Pancreas (tissue), 10 donors: ENCODE data around the gene CXXC1. TPM values are rescaled to one million over a fixed set of nuclear protein-coding genes. Genes with fewer than 3 reads are reported as not detected.

ENCODE experiments used
- ATAC-seq, 4 donors: fragments of 200-7000 bp; cut with Tn5 transposase; one replicate each; pipeline versions ENCODE4 v1.8.0 to v1.9.1; 2020; ENCODE audit warnings: mild to moderate bottlenecking in 4 of 4, moderate library complexity in 4 of 4
- DNase-seq, 6 donors: peaks; one replicate each; pipeline ENCODE4 v3.0.0-alpha.2; 2020
- FAIRE-seq: peaks from 2 replicates; lab custom pipeline; 2012; peaks lifted over from hg19 to GRCh38; lab: Jason Lieb, UNC
- H3K27ac ChIP-seq, 4 donors: fragments of 200-600 bp; sonication (generic); 1 replicate in 3 of 4; 2 replicates in 1 of 4; pipeline versions ENCODE4 v1.5.0 to v1.8.0; 2020
- H3K27me3 ChIP-seq, 4 donors: fragments of 200-600 bp; one replicate each; pipeline ENCODE4 v1.8.0; 2021
- H3K36me3 ChIP-seq, 3 donors: fragments of 200-600 bp; sonication (generic) in 1 of 3; one replicate each; pipeline versions ENCODE4 v1.5.0 to v1.8.0; 2020 to 2021
- H3K4me1 ChIP-seq, 3 donors: fragments of 200-600 bp; one replicate each; pipeline ENCODE4 v1.8.0; 2021
- H3K4me3 ChIP-seq, 4 donors: fragments of 200-600 bp; sonication (generic) in 2 of 4; one replicate each; pipeline versions ENCODE4 v1.5.0 to v1.8.0; 2020 to 2021
- H3K9me3 ChIP-seq, 4 donors: fragments of 200-600 bp; one replicate each; pipeline ENCODE4 v1.8.0; 2021
- CTCF ChIP-seq, 4 donors: fragments of 200-600 bp; sonication (generic) in 3 of 4; IDR thresholded peaks; one replicate each; pipeline versions ENCODE4 v1.5.0 to v1.8.0; 2021; ENCODE audit warnings: antibody characterized with exemption in 4 of 4
- WGBS, 2 donors: extraction: QIAGEN DNeasy Blood & Tissue Kit; methylation state at CpG; one replicate each; pipeline ENCODE4 v1.1.7; 2013; 5-methylcytosine and 5-hydroxymethylcytosine counted together
- intact Hi-C, 3 donors: fragments of 100-400 bp; cut with DNase I; formaldehyde crosslinking; loops; one replicate each; pipeline versions ENCODE4 v1.11.1 to v1.14.2; 2022
- polyA plus RNA-seq, 2 donors: library from polyadenylated mRNA; stranded (reverse); fragments of 200-250 nt; gene quantifications; one replicate each; pipeline ENCODE4 v1.2.3, GENCODE V29; 2013
- total RNA-seq, 6 donors: library from RNA; stranded (reverse); fragmentation: NEBNext Ultra II Directional in 4 of 6; extraction: Animal tissue kit (Norgen Biotek cat#: 25700) in 4 of 6; gene quantifications; one replicate each; pipeline versions ENCODE4 v1.2.1 to v1.2.4, GENCODE V29; 2021 to 2023
- donor health status: healthy with polysubstance abuse.
- donor health status: DM: no; HTN: no; CAD: no; lungs with moderate emphysema.
- donor health status: DM: no; HTN: no; CAD: no.
- donor health status: control.
- donor health status: control.
- donor health status: Bipolar disorder and iron deficiency.
- donor health status: DM: yes; HTN: yes; CAD: no.
- donor health status: DM: no; HTN: no; CAD: no.
- donor health status: DM: no; HTN: no; CAD: no.
- donor health status: DM: yes; HTN: yes; CAD: no.

The CXXC1 gene
- total and polyA plus RNA-seq, 8 donors: 39.6 to 245 (median 62.1) TPM

GRCh38 chr18:50274044-50274442 is 13.4 kb downstream of the CXXC1 start:
- FAIRE-seq: no peak
- no peak for DNase-seq

GRCh38 chr18:50273203-50274043 is 14.1 kb downstream of the CXXC1 start:
- H3K9me3 ChIP-seq: no peaks in the 10 kb centered on the region
- TF ChIP-seq CTCF (IDR thresholded peaks at IDR 0.05): no peak
- WGBS, 2 donors: 88 to 93% methylated on average over 23 of the region's 23 CpGs
- H3K4me1 ChIP-seq: no peaks in the 10 kb centered on the region
- no peaks in the 10 kb centered on the region for H3K27me3 ChIP-seq
- ATAC-seq: no peak
- no peak overlapping the region for H3K4me3 ChIP-seq
- no peak for DNase-seq
- no peak for FAIRE-seq
- H3K36me3 ChIP-seq: peaks cover 15 to 64% (median 48%) of the 10 kb centered on the region in 3 donors
- no peak overlapping the region for H3K27ac ChIP-seq
- intact Hi-C loops: no loop called here

More at GRCh38 chr18:50274044-50274442, 13.4 kb downstream of the CXXC1 start:
- whole genome bisulfite sequencing, 2 donors: 95 to 99% methylated on average over 17 of the region's 17 CpGs
- no peak for ATAC-seq
- intact Hi-C loops: no loop called here
- Histone ChIP-seq H3K4me3 (no peak overlapping the region), H3K4me1 (peaks cover 0 to 3% (median 0%) of the 10 kb centered on the region in 3 donors), H3K27ac (no peak overlapping the region), H3K36me3 (peaks cover 15 to 62% (median 48%) of the 10 kb centered on the region in 3 donors), H3K27me3 (no peaks in the 10 kb centered on the region), H3K9me3 (no peaks in the 10 kb centered on the region)
- TF ChIP-seq CTCF (IDR thresholded peaks at IDR 0.05): no peak

GRCh38 chr18:50272568-50272967 is 14.9 kb downstream of the CXXC1 start:
- no peaks in the 10 kb centered on the region for H3K9me3 ChIP-seq
- no peak for TF ChIP-seq CTCF (IDR thresholded peaks at IDR 0.05)
- H3K27ac ChIP-seq: no peak overlapping the region
- FAIRE-seq (no peak), DNase-seq (no peak), ATAC-seq (no peak)
- H3K4me3 ChIP-seq: no peak overlapping the region
- H3K4me1 ChIP-seq: no peaks in the 10 kb centered on the region
- 90 to 92% methylated on average over 5 of the region's 5 CpGs for WGBS, 2 donors
- peaks cover 15 to 64% (median 48%) of the 10 kb centered on the region in 3 donors for H3K36me3 ChIP-seq
- no peaks in the 10 kb centered on the region for H3K27me3 ChIP-seq
- intact Hi-C loops: no loop called here

DNA sequence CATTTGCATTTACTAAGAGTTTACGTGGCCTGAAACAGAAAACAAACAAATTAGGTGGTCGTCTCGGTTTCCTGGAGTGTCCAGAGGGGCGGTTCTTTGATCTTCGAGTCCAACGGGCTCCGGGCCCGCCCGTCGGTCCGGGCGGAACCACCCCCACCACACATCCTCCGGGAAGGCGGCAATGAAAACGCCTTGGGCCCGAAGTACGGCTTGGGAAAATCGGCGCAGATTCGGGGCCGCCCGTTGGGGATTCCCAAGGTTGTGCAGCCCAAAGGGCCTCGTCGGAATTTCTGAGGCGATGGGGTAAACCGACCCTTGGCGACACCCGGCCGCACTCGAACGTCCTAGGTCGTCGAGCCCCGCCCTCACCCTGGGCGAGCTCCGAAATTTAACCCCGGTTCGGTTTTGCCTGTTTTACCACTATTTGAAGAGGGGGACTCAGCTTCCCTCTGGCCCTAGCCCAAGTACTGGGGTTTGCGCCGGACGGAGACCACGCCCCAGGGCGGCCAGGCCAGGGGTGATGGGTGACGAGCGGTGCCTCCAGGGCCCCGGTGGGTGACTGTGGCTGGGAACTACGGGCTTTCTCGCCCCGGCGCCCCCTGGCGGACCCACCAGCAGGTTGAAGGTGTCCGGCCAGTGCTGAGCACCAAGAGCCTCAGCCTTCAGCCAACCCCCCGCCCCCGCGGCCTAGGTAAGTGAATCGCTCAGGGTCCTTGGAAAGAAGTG is 19.3 kb downstream of the CXXC1 start:
- intact Hi-C loops: no loop called here
- no peak for FAIRE-seq
- peak overlapping the region; percentile 22 to 80 (median 44) for H3K27ac ChIP-seq

More for the DNA sequence above, 19.3 kb downstream of the CXXC1 start:
- 27 to 40% methylated on average over 54 to 56 of the region's 56 CpGs for WGBS, 2 donors
- H3K9me3 ChIP-seq: no peaks in the 10 kb centered on the region
- H3K4me3 ChIP-seq: peak overlapping the region; percentile 17 to 40 (median 28)
- ATAC-seq (peak; percentile 43 to 83 (median 75)), DNase-seq (peak; percentile 60 to 88 (median 78))
- TF ChIP-seq CTCF (IDR thresholded peaks at IDR 0.05): peak; percentile 35 to 56 (median 49)
- H3K27me3 ChIP-seq: no peaks in the 10 kb centered on the region
- H3K4me1 ChIP-seq: peaks cover 0 to 4% (median 0%) of the 10 kb centered on the region in 3 donors
- peaks cover under 1 to 20% (median 12%) of the 10 kb centered on the region in 3 donors for H3K36me3 ChIP-seq
